ENCODE results near the gene SUSD3. TPM values are rescaled to one million over a fixed set of nuclear protein-coding genes. Genes with fewer than 3 reads are reported as not detected.

Gene SUSD3
- polyA plus RNA-seq, 4 donors: 8.5 to 10.3 (median 10.2) TPM

- DNase-seq (ENCODE audit: low read depth in 4 of 4, low spot score in 2 of 4): no peak
Observed at GRCh38 chr9:93072383-93072795, 13.9 kb downstream of the SUSD3 start.

DNA sequence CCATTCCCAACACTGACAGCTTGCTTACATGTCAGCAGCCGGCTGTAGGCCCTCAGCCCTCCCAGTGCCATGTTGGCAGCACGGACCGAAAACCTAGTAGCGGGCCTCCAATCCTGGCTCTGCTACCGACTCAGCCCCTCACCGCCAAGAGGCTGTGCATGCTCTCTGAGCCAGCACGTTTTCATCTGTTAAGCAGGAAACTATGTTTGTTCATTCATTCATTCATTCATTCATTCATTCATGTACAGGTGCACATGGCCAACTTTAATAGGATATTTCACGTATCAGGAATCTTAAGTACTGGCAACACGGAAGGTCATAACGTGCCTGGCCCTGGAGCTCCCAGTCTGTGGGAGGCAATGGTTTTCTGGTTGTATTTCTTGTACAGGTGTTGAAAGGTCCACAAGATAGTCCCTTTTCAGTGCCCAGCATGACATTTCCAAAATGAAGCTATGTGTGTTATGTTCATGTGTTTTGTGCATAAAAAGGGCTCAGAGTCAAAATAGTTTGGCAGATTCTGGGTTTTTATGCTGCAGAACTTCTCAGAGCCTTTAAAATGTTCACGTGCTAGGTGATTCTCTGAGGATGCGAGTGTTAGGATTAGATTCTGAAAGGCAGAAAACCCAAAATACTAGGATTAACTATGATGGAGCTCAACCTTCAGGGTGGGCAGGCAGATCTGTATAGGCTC lies 17.7 kb downstream of the SUSD3 start:
- no peak for DNase-seq (ENCODE audit: low read depth in 4 of 4, low spot score in 2 of 4)

DNA sequence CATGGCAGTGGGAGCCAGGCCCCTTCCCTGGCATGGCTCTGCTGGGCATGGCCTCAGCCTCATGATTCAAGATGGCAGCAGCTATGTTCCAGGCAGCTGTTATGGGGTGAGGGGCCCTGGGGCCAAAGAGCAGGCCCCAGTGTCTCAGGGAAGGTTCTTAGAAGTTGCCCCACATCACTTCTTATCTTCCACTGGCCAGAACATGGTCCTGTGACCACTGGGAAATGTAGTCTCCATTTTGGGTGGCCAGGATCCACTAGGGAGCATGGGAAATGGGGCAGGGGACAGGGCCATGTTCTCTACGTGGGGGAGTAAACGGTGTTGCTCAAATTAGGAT lies 18.3 kb downstream of the SUSD3 start:
- no peak for DNase-seq (ENCODE audit: low read depth in 4 of 4, low spot score in 2 of 4)

GRCh38 chr9:93077367-93077766 lies 18.9 kb downstream of the SUSD3 start:
- DNase-seq (ENCODE audit: low read depth in 4 of 4, low spot score in 2 of 4): no peak

DNA sequence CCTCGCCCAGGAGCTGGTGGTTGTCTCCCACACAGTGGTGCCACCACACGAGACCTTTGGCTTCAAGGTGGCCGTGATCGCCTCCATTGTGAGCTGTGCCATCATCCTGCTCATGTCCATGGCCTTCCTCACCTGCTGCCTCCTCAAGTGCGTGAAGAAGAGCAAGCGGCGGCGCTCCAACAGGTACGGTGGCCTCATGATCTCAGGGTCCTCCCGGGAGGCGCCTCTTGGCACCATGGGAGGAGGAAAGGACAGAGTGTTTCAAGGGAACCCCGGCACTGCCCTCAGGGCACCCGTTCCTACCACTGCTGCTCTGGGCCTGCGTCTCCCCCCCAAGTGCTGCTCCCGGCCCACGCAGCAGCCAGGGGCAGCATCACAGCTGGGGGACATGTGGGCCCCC lies 19.3 kb downstream of the SUSD3 start:
- no peak for DNase-seq (ENCODE audit: low read depth in 4 of 4, low spot score in 2 of 4)

DNA sequence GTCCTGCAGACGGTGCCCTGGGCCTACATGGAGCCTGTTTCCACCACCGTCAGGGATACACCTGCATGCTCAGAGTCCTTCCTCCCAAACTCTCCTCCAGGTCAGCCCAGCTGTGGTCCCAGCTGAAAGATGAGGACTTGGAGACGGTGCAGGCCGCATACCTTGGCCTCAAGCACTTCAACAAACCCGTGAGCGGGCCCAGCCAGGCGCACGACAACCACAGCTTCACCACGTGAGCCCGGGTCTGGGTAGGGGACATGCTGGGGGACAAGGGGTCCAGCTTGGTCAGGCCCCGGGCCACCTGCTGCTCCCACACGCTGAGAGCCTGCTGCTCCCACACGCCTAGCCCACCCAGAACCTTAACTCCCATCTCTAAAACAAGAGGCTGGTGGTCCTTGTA lies 20.9 kb downstream of the SUSD3 start:
- DNase-seq (ENCODE audit: low read depth in 4 of 4, low spot score in 2 of 4): no peak

GRCh38 chr9:93080406-93080805 lies 21.9 kb downstream of the SUSD3 start:
- no peak for DNase-seq (ENCODE audit: low read depth in 4 of 4, low spot score in 2 of 4)

GRCh38 chr9:93081081-93081529 lies 22.6 kb downstream of the SUSD3 start:
- DNase-seq (ENCODE audit: low read depth in 4 of 4, low spot score in 2 of 4): no peak

GRCh38 chr9:93081931-93082330 lies 23.4 kb downstream of the SUSD3 start:
- DNase-seq (ENCODE audit: low read depth in 4 of 4, low spot score in 2 of 4): no peak

DNA sequence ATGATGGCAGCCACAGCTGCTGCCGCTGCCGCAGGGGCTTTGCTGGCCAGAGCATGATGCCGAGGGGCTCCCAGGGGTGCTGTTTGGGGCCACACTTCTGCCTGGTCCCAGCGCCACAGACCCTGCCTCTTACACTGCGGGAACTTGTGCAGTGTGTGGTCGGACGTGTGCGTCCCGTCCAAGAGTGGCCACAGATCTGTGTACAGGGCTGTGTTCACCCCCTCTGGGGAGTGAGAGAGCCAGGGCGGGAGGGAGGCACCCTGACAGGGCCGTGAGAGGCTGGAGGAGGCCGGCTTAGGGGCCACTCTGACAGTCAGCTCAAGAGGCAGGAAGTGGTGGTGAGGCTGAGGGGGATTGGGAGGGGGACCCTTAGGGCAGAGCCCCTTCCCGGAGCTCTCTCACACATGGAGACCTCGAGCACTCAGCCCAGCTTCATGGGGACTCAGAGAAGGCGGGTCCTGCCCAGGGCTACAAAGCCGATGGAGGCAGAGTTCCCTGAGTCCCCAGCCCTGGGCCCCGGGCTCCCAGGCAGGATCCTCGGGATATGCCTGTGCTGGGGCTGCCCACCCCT lies 24.4 kb downstream of the SUSD3 start:
- no peak for DNase-seq (ENCODE audit: low read depth in 4 of 4, low spot score in 2 of 4)

- DNase-seq (ENCODE audit: low read depth in 4 of 4, low spot score in 2 of 4): no peak
Observed at GRCh38 chr9:93083592-93084470, 25.3 kb downstream of the SUSD3 start.

GRCh38 chr9:93084471-93084881 lies 26.0 kb downstream of the SUSD3 start:
- DNase-seq (ENCODE audit: low read depth in 4 of 4, low spot score in 2 of 4): no peak

DNA sequence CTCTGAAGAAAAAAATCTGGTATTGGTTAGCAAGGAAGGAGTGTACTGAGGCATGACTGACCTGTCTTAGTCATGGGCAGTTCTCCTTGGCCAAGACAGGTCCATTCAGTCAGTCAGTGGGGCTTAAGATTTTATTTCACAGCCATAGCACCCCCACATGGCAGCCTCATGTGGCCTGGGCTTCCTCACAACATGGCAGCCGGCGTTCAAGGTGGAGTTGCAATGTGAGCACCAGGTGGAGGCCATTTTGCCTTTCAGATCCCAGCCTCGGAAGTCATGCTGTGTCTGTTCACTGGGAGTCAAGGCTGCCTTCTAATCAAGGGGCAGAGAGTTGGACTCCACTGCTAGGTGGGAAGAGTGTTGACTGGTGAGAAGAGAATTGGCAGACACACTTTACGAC lies 27.2 kb downstream of the SUSD3 start:
- no peak for DNase-seq (ENCODE audit: low read depth in 4 of 4, low spot score in 2 of 4)

DNA sequence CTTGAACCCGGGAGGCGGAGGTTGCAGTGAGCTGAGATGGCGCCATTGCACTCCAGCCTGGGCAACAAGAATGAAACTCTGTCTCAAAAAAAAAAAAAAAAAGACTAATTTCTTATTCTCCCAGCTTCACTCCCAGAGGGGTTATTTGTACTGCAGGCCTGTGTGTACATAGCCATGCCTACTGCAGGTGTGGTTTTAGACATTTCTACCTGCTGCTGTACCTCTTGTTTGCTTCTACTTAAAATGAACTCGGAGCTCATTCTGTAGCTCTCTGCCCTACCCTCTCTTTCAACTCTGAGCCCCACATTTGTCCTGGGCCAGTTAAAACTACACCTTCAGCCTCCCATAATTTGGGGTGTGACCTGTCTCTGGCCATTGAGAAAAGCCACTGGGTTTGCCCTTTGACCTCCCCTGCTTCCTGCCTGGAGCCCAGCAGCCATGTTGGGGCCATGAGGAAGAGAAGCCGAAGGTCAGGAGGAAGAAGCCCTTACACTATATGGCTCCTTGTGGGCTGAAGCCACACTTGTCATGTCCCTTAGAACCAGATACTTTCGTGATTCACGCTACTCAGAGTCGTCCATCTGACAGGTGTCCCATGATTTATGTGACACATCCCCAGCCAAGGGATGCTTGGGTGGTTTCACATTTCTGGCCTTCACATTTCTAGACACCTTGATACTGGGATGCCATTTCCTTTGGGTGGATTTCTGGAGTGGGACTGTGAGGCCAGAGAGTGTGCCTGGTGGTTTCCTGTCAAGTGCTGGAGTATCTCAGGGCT lies 28.1 kb downstream of the SUSD3 start:
- DNase-seq (ENCODE audit: low read depth in 4 of 4, low spot score in 2 of 4): no peak

DNA sequence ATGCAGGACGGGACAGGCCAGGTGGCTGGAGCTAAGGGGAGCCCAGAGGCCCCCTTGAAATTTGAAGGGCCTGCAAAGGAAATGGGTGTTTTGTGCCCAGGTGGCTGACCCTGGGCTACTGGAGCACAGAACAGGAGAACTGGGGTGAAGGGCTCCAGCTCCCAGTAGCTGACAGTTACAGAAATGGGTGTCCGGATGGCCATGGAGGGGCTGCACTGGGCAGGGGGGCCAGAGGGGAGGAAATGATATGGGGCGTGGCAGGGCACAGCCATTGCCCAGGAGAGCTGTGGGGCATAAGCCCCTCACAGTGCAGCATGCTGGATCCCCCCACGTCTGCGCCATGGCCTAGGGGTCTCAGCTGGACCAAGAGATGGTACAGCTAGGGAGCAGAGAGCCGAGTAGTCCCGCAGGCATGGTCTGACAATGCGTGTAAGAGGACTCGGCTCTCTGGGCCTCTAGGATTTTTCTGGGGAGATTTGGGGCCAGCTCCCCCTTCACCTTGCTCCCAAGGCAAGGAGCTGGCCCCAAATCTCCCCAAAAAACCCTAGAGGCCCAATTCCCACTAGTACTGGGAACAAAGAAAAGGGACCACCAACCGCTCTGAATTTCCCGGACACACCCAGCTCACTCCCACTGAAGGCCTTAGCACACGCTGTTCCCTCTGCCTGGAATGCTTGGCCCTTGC lies 29.6 kb downstream of the SUSD3 start:
- DNase-seq (ENCODE audit: low read depth in 4 of 4, low spot score in 2 of 4): no peak

GRCh38 chr9:93088656-93089015 lies 30.1 kb downstream of the SUSD3 start:
- DNase-seq (ENCODE audit: low read depth in 4 of 4, low spot score in 2 of 4): no peak

GRCh38 chr9:93089024-93089423 lies 30.5 kb downstream of the SUSD3 start:
- DNase-seq (ENCODE audit: low read depth in 4 of 4, low spot score in 2 of 4): no peak

DNA sequence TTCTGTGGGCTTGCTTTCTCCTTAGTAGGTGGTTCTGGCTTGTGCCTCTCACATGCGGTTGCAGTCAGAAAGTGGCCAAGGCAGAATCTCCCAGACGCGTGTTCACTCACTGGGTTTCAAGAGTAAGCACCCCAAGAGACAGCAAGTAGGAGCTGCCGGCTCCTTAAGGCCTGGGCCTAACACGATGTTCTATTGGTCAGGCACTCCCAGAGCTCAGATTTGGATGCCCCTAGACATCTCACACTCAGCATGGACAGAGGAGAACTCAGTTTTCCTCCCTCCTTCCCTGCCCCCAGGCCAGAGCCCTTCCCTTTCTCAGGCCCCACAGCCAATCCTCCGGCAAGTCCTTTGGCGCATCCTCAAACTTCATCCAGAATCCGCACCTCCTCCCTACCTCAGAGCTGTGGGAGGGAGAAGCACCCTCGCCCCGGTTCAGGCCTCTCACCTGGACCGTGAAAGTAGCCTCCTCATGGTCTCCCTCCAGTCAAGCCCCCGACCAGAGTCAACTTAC lies 31.0 kb downstream of the SUSD3 start:
- no peak for DNase-seq (ENCODE audit: low read depth in 4 of 4, low spot score in 2 of 4)

- no peak for DNase-seq (ENCODE audit: low read depth in 4 of 4, low spot score in 2 of 4)
Observed at GRCh38 chr9:93090091-93090655, 31.7 kb downstream of the SUSD3 start.

DNA sequence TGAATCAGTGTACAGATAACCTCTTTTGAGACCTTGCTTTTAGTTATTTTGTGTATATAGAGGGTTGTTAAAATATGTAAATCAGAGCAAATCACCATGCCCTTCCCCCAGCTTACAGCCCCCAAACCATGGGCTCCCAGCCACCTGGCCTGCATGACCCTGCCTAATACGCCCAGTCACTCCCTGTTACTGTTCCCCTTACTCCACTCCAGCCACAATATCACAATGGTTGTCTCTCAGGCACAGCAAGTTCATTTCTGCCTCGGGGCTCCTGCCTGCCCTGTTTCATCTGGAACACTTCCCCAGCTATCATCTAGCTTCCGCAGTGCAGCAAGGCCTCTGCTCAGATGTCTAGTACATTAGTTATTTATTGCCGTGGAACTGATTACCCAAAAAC lies 32.6 kb downstream of the SUSD3 start:
- DNase-seq (ENCODE audit: low read depth in 4 of 4, low spot score in 2 of 4): no peak
